Measurements from ENCODE around the gene CYP19A1. TPM values are rescaled to one million over a fixed set of nuclear protein-coding genes. Genes with fewer than 3 reads are reported as not detected.

CYP19A1 gene
- total and polyA plus RNA-seq, 4 donors = 0.03 to 124 (median 0.50) TPM; not detected in 1

DNA sequence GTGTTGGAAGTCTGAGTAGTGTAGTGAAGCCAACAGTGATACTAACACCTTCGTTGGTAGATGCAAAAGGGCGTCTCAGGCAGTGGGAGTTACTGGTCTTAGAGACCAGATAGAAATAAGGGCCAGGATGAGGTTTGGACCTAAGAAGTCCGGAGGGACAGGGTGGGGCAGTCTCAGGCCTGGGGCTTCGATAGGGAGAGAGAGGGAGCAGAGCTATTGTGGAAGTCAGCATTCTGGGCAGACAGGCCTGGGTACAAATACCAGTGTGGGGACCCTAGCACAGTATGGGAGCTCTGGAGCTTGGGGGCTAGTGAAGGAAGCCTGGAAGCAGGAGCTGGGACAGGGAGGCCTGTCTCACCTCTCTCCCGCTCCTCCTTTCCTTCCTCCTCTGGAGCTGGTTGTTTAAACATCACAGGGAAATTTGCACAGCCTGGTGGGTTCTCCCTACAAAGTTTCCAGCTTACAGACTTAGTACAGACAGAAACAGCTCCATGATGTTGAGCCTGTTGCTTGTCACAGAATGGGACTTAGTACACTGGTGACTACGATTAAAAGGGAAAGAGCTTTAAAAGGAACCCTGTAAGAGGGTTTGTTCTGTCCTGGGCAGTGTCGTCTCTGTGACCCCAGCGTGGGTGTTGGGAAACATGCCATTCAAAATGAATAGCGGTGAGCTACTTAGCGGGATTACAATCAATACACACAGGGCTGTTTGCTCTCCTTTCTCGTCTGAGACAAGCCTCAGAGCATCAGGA, 167.3 kb downstream of the CYP19A1 start:
- H3K27me3 ChIP-seq (ENCODE audit: control insufficient read depth in 4 of 4, insufficient read depth in 4 of 4, low read length in 3 of 4) = peaks cover 0 to 5% (median 0%) of the 10 kb centered on the region in 4 donors
- TF ChIP-seq HNF4G (IDR thresholded peaks at IDR 0.05) (no peak), SP1 (IDR thresholded peaks at IDR 0.05) (no peak), HNF4A (conservative IDR thresholded peaks at IDR 0.05) (no peak), RXRA (IDR thresholded peaks at IDR 0.05) (no peak), EGR1 (IDR thresholded peaks at IDR 0.05; ENCODE audit: low read depth in 2 of 2) (no peak), GABPA (IDR thresholded peaks at IDR 0.05 in 1 of 2, conservative IDR thresholded peaks at IDR 0.05 in 1 of 2) (no peak), ZBTB33 (IDR thresholded peaks at IDR 0.05) (no peak), RAD21 (IDR thresholded peaks at IDR 0.05) (no peak), NR2F2 (IDR thresholded peaks at IDR 0.05) (no peak)
- TF ChIP-seq, protein P1, sequence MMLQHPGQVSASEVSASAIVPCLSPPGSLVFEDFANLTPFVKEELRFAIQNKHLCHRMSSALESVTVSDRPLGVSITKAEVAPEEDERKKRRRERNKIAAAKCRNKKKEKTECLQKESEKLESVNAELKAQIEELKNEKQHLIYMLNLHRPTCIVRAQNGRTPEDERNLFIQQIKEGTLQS (IDR thresholded peaks at IDR 0.05) = no peak
- TF ChIP-seq, protein P2, sequence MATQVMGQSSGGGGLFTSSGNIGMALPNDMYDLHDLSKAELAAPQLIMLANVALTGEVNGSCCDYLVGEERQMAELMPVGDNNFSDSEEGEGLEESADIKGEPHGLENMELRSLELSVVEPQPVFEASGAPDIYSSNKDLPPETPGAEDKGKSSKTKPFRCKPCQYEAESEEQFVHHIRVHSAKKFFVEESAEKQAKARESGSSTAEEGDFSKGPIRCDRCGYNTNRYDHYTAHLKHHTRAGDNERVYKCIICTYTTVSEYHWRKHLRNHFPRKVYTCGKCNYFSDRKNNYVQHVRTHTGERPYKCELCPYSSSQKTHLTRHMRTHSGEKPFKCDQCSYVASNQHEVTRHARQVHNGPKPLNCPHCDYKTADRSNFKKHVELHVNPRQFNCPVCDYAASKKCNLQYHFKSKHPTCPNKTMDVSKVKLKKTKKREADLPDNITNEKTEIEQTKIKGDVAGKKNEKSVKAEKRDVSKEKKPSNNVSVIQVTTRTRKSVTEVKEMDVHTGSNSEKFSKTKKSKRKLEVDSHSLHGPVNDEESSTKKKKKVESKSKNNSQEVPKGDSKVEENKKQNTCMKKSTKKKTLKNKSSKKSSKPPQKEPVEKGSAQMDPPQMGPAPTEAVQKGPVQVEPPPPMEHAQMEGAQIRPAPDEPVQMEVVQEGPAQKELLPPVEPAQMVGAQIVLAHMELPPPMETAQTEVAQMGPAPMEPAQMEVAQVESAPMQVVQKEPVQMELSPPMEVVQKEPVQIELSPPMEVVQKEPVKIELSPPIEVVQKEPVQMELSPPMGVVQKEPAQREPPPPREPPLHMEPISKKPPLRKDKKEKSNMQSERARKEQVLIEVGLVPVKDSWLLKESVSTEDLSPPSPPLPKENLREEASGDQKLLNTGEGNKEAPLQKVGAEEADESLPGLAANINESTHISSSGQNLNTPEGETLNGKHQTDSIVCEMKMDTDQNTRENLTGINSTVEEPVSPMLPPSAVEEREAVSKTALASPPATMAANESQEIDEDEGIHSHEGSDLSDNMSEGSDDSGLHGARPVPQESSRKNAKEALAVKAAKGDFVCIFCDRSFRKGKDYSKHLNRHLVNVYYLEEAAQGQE (IDR thresholded peaks at IDR 0.05) = no peak
- no peaks in the 10 kb centered on the region for H3K36me3 ChIP-seq (ENCODE audit: control insufficient read depth in 4 of 4, insufficient read depth in 3 of 4, low read depth in 1 of 4, low read length in 3 of 4)
- 62% methylated on average over 11 of the region's 11 CpGs for WGBS
- no peak overlapping the region for H3K9ac ChIP-seq (ENCODE audit: low read depth in 1 of 2, low read length in 2 of 2)
- no peak for DNase-seq (ENCODE audit: low spot score)
- H3K4me1 ChIP-seq (ENCODE audit: control insufficient read depth in 4 of 4, insufficient read depth in 4 of 4, low read length in 3 of 4) = no peaks in the 10 kb centered on the region
- no peaks in the 10 kb centered on the region for H3K9me3 ChIP-seq (ENCODE audit: control insufficient read depth in 4 of 4, low read length in 3 of 4)
- H3K27ac ChIP-seq (ENCODE audit: low read depth in 1 of 2, low read length in 2 of 2) = no peak overlapping the region
- no peak overlapping the region for H3K4me3 ChIP-seq (ENCODE audit: low read depth in 1 of 3, low read length in 3 of 3)

DNA sequence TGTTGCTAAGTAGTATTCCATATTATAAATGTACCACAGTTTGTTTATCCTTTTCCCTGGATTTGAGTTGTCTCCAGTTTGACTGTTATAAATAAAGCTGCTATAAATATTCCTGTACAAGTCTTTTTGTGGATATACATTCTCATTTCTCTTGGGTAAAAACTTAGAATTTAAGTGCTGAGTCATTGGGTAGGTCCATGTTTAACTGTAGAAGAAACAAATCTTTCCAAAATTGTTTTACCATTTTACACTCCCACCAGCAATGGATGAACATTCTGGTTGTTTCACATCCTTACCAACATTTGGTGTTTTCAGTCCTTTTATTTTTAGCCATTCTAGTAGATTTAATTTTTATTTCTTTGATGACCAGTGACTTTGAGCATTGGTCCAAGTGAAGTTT, 169.7 kb downstream of the CYP19A1 start:
- Histone ChIP-seq H3K36me3 (ENCODE audit: control insufficient read depth in 4 of 4, insufficient read depth in 3 of 4, low read depth in 1 of 4, low read length in 3 of 4) (no peaks in the 10 kb centered on the region), H3K27ac (ENCODE audit: low read depth in 1 of 2, low read length in 2 of 2) (no peak overlapping the region), H3K9ac (ENCODE audit: low read depth in 1 of 2, low read length in 2 of 2) (no peak overlapping the region), H3K27me3 (ENCODE audit: control insufficient read depth in 4 of 4, insufficient read depth in 4 of 4, low read length in 3 of 4) (peaks cover 0 to 7% (median under 1%) of the 10 kb centered on the region in 4 donors), H3K9me3 (ENCODE audit: control insufficient read depth in 4 of 4, low read length in 3 of 4) (no peaks in the 10 kb centered on the region), H3K4me1 (ENCODE audit: control insufficient read depth in 4 of 4, insufficient read depth in 4 of 4, low read length in 3 of 4) (no peaks in the 10 kb centered on the region), H3K4me3 (ENCODE audit: low read depth in 1 of 3, low read length in 3 of 3) (no peak overlapping the region)
- no peak for DNase-seq (ENCODE audit: low spot score)
- TF ChIP-seq CTCF (IDR thresholded peaks at IDR 0.05; ENCODE audit: low read depth, low read length, missing input control) (no peak), YY1 (IDR thresholded peaks at IDR 0.05) (no peak), NR2F2 (IDR thresholded peaks at IDR 0.05) (no peak), HNF4A (conservative IDR thresholded peaks at IDR 0.05) (no peak), FOXA1 (IDR thresholded peaks at IDR 0.05) (no peak)
- TF ChIP-seq, protein P3, sequence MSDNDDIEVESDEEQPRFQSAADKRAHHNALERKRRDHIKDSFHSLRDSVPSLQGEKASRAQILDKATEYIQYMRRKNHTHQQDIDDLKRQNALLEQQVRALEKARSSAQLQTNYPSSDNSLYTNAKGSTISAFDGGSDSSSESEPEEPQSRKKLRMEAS (IDR thresholded peaks at IDR 0.05) = no peak
- TF ChIP-seq, protein P1 (IDR thresholded peaks at IDR 0.05) = no peak
- TF ChIP-seq, protein P2 (IDR thresholded peaks at IDR 0.05) = no peak
